Stomach smooth muscle (tissue), 2 donors: ENCODE data around the gene WDR37.
"Not testable (repeated sequence)": the region's sequence is repeated elsewhere in the genome, so short reads cannot be mapped to it uniquely, and the experiment has no call there.

Experiments used
- H3K27ac ChIP-seq: one replicate; pipeline ENCODE4 v1.7.0; 2013; ENCODE audit warnings: mild to moderate bottlenecking, low read length, inconsistent platforms
- H3K27me3 ChIP-seq, 2 donors: one replicate each; pipeline ENCODE4 v1.7.0; 2013; ENCODE audit warnings: low read length in 2 of 2; ENCODE audit not compliant: insufficient read depth in 2 of 2, control insufficient read depth in 1 of 2
- H3K36me3 ChIP-seq, 2 donors: one replicate each; pipeline ENCODE4 v1.7.0; 2013; ENCODE audit warnings: low read length in 2 of 2; ENCODE audit not compliant: control insufficient read depth in 2 of 2, insufficient read depth in 2 of 2
- H3K4me1 ChIP-seq: one replicate; pipeline ENCODE4 v1.7.0; 2013; ENCODE audit warnings: low read length; ENCODE audit not compliant: control insufficient read depth, insufficient read depth
- H3K4me3 ChIP-seq, 2 donors: one replicate each; pipeline ENCODE4 v1.7.0; 2013; ENCODE audit warnings: low read length in 2 of 2
- H3K9ac ChIP-seq, 2 donors: one replicate each; pipeline ENCODE4 v1.7.0; 2013; ENCODE audit warnings: low read length in 2 of 2, mild to moderate bottlenecking in 1 of 2
- H3K9me3 ChIP-seq, 2 donors: one replicate each; pipeline ENCODE4 v1.7.0; 2013; ENCODE audit warnings: low read length in 2 of 2; ENCODE audit not compliant: control insufficient read depth in 2 of 2
- donor health status: healthy.
- donor health status: Pancreatic carcinoma.

Gene WDR37

GRCh38 chr10:1116696-1117280, 60.6 kb downstream of the WDR37 start:
- no peaks in the 10 kb centered on the region for H3K9me3 ChIP-seq
- H3K4me1 ChIP-seq, result no peaks in the 10 kb centered on the region
- H3K36me3 ChIP-seq, result peaks cover 31 to 41% of the 10 kb centered on the region in 2 donors
- H3K4me3 ChIP-seq, result no peak overlapping the region
- no peaks in the 10 kb centered on the region for H3K27me3 ChIP-seq
- no peak overlapping the region for H3K9ac ChIP-seq
- no peak overlapping the region for H3K27ac ChIP-seq

- Histone ChIP-seq H3K4me3 (no peak overlapping the region), H3K27me3 (no peaks in the 10 kb centered on the region), H3K9me3 (no peaks in the 10 kb centered on the region), H3K27ac (no peak overlapping the region), H3K9ac (no peak overlapping the region), H3K36me3 (peaks cover 30 to 34% of the 10 kb centered on the region in 2 donors), H3K4me1 (no peaks in the 10 kb centered on the region)
These were observed 61.5 kb downstream of the WDR37 start for GRCh38 chr10:1117651-1118050.

GRCh38 chr10:1118318-1118717, 62.1 kb downstream of the WDR37 start:
- not testable (repeated sequence) for H3K4me3 ChIP-seq, H3K9me3 ChIP-seq, H3K9ac ChIP-seq, H3K4me1 ChIP-seq, H3K27ac ChIP-seq, H3K27me3 ChIP-seq
- peaks cover 23 to 30% of the 10 kb centered on the region in 2 donors for H3K36me3 ChIP-seq

GRCh38 chr10:1119027-1119426, 62.8 kb downstream of the WDR37 start:
- Histone ChIP-seq H3K36me3 (peaks cover 29 to 33% of the 10 kb centered on the region in 2 donors), H3K27me3 (no peaks in the 10 kb centered on the region), H3K4me3 (no peak overlapping the region), H3K4me1 (no peaks in the 10 kb centered on the region), H3K9me3 (no peaks in the 10 kb centered on the region), H3K9ac (no peak overlapping the region), H3K27ac (no peak overlapping the region)

GRCh38 chr10:1119501-1119900, 63.3 kb downstream of the WDR37 start:
- H3K27ac ChIP-seq, result no peak overlapping the region
- peaks cover 33% of the 10 kb centered on the region in 2 donors for H3K36me3 ChIP-seq
- no peaks in the 10 kb centered on the region for H3K27me3 ChIP-seq
- H3K4me3 ChIP-seq, result no peak overlapping the region
- H3K9me3 ChIP-seq, result no peaks in the 10 kb centered on the region
- no peaks in the 10 kb centered on the region for H3K4me1 ChIP-seq
- H3K9ac ChIP-seq, result no peak overlapping the region

GRCh38 chr10:1120306-1120705, 64.1 kb downstream of the WDR37 start:
- Histone ChIP-seq H3K9ac (peak overlapping the region in 1 of 2 donors; percentile 10), H3K27me3 (no peaks in the 10 kb centered on the region), H3K36me3 (peaks cover 35 to 37% of the 10 kb centered on the region in 2 donors), H3K4me3 (no peak overlapping the region), H3K4me1 (no peaks in the 10 kb centered on the region), H3K27ac (no peak overlapping the region), H3K9me3 (no peaks in the 10 kb centered on the region)

GRCh38 chr10:1120801-1121211, 64.6 kb downstream of the WDR37 start:
- Histone ChIP-seq H3K9ac (no peak overlapping the region), H3K27me3 (no peaks in the 10 kb centered on the region), H3K36me3 (peaks cover 40 to 41% of the 10 kb centered on the region in 2 donors), H3K4me1 (no peaks in the 10 kb centered on the region), H3K27ac (no peak overlapping the region), H3K9me3 (no peaks in the 10 kb centered on the region), H3K4me3 (no peak overlapping the region)

GRCh38 chr10:1121271-1121970, 65.2 kb downstream of the WDR37 start:
- H3K4me3 ChIP-seq, result no peak overlapping the region
- no peak overlapping the region for H3K27ac ChIP-seq
- H3K9ac ChIP-seq, result no peak overlapping the region
- no peaks in the 10 kb centered on the region for H3K27me3 ChIP-seq
- H3K9me3 ChIP-seq, result no peaks in the 10 kb centered on the region
- H3K4me1 ChIP-seq, result no peaks in the 10 kb centered on the region
- H3K36me3 ChIP-seq, result peaks cover 39 to 42% of the 10 kb centered on the region in 2 donors

GRCh38 chr10:1122349-1122748, 66.2 kb downstream of the WDR37 start:
- Histone ChIP-seq H3K9ac (no peak overlapping the region), H3K27ac (no peak overlapping the region), H3K9me3 (no peaks in the 10 kb centered on the region), H3K4me1 (no peaks in the 10 kb centered on the region), H3K27me3 (no peaks in the 10 kb centered on the region), H3K4me3 (no peak overlapping the region), H3K36me3 (peaks cover 41 to 42% of the 10 kb centered on the region in 2 donors)

- Histone ChIP-seq H3K9ac (no peak overlapping the region), H3K36me3 (peaks cover 39 to 41% of the 10 kb centered on the region in 2 donors), H3K27ac (no peak overlapping the region), H3K4me3 (no peak overlapping the region), H3K4me1 (no peaks in the 10 kb centered on the region), H3K27me3 (no peaks in the 10 kb centered on the region), H3K9me3 (no peaks in the 10 kb centered on the region)
These were observed 67.0 kb downstream of the WDR37 start for GRCh38 chr10:1123198-1123597.

- H3K9ac ChIP-seq, result no peak overlapping the region
- H3K27ac ChIP-seq, result no peak overlapping the region
- no peaks in the 10 kb centered on the region for H3K4me1 ChIP-seq
- peaks cover 34 to 45% of the 10 kb centered on the region in 2 donors for H3K36me3 ChIP-seq
- H3K4me3 ChIP-seq, result no peak overlapping the region
- H3K27me3 ChIP-seq, result no peaks in the 10 kb centered on the region
- H3K9me3 ChIP-seq, result no peaks in the 10 kb centered on the region
These were observed 67.8 kb downstream of the WDR37 start for GRCh38 chr10:1123972-1124371.
